GM18507 (cell line): Measurements from ENCODE around the gene XXYLT1.

Experiments used
- DNase-seq: peaks from one replicate; pipeline ENCODE4 v3.0.0; 2011; ENCODE audit warnings: low read depth; ENCODE audit not compliant: insufficient read length; ENCODE audit errors: extremely low spot score
- FAIRE-seq: peaks from 2 replicates; lab custom pipeline; 2011; peaks lifted over from hg19 to GRCh38; lab: Jason Lieb, UNC

Gene XXYLT1

DNA sequence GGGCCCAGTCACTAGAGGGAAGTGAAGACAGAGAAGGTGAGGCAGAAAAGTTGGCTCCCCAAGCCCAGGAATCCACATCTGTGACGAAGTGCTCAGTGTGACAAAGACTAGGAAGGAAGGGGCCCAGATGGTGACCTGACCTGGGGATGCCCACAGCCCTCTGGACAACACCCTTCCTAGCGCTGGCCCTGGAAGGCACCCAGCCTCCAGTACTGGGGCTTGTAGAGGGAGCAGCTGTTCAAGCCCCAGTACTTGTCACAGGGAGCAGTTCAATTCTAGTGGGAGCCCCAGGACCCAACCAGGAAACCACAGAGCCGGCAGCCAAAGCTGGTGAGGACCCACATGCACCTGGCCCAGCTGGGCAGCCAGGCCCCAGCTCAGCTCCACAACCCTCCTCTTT is 190.8 kb downstream of the XXYLT1 start:
- FAIRE-seq, result no peak
- DNase-seq, result no peak

DNA sequence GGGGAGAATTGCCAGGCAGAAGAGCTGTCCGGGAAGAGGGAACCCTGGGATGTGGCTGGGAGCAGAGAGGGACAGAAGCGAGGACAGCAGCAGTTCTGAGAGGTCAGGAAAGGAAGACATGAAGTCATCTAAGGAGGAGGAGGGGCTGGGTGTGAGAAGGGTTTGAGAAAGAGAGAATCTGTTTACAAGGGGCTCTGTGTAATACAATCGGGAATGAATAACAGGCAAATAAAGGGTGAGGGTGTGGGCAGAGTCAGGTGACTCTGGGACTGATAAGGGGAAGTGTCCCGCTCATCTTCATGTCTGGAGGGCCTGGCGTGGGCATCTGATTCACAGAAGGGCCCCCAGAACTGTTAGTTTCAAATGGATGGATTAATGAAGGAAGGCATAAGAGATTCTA is 191.3 kb downstream of the XXYLT1 start:
- FAIRE-seq, result no peak

DNA sequence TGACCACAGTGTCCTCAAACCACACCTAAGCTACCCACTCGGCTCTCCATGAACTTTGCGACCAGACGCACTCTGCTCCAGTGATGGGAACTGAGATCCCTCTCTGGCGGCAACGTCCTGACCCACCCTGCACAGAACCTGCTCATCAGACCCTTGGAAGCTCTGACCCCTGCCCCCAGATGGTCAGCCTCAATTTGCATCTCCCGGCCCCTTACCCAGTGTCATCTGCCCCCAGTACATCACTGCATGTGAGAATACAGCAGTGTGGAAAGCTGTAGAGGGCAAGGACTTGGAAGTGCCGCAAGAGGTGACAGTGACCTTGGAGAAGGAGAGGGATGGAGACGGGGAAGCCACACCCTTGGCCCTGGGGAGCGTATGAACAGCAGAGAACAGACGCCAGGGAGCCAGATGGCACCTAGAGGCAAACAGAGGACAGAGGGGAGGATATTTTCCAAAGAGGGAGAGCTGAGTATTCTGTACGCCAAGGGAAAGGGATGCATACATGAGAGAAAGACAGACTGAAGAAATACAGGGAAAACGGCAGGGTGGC is 192.0 kb downstream of the XXYLT1 start:
- no peak for DNase-seq
- FAIRE-seq, result no peak

More for the DNA sequence above, 191.3 kb downstream of the XXYLT1 start:
- DNase-seq, result no peak

DNA sequence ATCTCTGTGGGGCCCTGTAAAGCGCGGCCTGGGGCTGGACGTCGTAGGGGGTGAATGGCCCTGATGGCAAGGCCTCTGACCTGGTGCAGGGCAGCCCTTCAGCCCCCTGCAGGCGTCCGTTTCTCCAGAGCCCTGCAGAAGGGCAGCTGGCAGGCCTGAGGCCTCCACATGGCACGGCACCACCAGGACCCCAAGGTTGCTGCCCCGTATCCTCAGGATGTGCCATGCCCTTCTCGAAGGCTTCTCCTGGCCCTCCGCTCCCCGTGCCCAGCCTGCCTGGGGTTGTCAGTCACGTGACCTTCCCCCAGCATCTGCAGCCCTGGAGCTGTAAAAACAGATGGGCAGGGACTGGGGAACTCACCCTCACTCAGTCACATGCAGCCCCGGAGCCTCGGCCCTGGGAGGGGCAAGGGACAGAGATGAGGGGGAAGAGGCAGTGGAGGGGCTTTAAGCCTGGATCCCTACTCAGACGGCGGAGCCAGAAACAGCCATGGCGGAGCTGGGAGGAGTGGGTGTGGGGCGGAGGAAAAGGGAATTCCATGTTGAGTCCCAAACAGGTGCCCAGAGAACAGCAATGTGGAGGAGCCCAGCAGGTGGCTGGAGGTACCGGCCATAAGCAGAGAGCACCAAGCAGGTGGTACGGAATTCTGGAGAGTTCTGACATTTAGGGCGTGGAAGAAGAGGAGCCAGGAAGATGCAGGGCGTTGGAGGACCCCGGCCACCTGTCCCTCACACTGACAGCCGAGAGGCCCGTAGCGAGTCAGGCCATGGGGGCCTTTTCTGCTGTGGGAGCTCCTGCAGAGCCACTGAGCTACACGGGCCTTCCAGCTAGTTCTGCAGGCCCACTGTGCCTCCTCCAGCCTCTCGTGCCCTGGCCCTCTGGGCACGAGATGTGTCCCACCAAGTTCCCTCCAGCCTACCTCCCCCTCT is 193.1 kb downstream of the XXYLT1 start:
- DNase-seq, result no peak
- FAIRE-seq, result no peak

DNA sequence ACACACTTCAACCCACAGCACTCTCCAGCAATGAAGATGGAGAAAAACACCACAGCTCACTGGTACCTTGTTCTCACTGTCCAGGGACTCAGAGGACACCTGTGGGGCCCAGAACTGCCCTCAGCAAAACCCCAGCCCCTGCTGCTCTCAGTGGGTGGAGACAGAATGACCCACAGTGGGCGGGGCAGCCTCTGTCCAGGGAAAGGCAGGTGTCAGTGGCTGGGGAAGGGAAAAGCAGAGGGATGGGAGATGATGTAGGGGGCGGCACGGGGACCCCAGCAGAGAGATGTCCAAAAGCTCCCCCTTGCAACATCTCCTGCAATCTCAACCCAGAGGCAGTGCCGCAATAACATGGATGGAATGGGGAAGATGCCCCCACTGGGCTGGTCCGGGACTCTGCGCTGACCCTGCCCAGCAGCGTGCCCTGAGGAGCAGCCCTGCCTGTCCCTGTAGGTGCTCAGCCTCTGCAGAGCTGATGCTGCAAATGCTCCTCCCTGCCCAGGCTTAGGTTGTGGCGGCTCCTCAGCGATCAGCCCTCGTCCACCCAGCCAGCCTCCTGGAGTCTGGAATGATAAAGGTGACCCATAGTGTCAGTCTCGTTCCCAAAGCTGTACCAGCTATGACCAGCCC is 193.9 kb downstream of the XXYLT1 start:
- no peak for FAIRE-seq

DNA sequence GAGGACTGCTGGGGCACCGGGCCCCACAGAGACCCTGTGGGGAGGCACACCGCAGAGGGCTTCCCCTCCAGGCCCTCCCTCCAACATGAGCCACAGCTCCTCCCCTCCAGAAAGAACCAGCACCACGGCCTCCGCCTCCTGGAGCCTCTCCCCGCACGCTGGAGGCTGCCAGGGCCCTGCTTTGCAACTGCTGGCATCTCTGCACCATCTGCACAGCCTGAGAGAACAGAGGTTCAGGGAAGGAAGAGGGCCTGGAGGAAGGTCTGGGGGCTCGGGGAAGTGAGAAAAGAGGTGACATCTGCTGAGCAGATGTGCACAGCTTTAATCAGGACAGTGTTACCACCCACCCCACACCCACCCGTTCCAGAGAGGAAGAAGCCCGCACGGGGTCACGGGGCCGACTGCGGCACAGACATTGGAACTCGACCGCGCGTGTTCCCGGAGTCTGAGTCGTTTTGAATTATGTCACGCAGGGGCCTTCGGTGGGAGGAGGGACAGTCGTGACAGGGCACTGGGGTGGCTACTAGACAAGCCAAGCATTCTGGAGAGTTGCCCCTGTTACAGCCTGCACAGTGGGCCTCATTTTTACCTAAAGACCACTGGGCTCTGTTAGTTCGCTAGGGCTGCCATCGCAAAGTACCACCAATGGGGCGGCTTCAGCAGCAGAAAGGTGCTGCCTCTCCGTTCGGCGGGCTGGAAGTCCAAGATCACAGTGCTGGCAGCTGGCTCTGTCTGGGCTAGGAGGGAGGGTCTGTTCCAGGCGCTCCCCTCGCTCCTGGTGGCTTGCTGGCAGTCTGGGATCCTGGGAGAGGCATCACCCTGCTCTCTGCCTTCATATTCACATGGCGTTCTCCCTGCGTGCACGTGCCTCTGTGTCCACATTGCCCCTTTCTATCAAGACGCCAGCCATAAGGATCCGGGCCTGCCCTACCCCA is 194.8 kb downstream of the XXYLT1 start:
- no peak for DNase-seq
- no peak for FAIRE-seq

More for the DNA sequence above, 193.9 kb downstream of the XXYLT1 start:
- no peak for DNase-seq

DNA sequence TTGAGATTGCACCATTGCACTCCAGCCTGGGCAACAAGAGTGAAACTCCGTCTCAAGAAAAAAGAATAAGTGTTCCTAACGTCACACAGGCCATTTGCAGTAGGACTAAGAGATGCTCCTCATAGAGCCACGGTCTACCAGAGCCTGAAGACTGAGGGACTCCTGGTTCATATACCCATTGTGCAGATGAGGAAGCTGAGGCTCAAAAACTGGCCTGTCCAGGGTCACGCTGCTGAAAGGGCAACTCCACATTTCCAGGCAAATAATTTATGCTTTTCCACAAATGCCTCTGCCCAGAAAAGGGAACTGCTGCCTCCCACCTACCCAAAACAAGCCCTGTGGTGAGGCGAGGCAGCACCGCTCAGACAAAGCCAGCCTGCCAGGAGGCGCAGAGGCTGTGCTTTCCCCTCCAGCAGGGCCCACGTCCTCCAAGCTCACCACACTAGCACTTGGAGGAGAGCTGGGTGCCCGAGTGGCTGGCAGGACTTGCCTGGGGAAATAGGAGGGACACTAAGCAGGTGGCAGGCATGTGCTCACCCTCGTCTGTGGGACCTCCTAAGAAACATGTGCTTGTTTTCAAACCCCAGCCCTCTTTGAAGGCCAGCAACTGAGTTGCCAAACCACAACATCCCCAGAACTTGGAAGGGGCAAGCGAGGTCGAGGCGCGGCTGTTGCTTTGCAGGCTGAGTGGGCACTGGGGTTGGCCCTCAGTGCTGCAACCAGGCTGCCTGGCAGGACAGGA is 195.6 kb downstream of the XXYLT1 start:
- DNase-seq, result no peak
- FAIRE-seq, result no peak

DNA sequence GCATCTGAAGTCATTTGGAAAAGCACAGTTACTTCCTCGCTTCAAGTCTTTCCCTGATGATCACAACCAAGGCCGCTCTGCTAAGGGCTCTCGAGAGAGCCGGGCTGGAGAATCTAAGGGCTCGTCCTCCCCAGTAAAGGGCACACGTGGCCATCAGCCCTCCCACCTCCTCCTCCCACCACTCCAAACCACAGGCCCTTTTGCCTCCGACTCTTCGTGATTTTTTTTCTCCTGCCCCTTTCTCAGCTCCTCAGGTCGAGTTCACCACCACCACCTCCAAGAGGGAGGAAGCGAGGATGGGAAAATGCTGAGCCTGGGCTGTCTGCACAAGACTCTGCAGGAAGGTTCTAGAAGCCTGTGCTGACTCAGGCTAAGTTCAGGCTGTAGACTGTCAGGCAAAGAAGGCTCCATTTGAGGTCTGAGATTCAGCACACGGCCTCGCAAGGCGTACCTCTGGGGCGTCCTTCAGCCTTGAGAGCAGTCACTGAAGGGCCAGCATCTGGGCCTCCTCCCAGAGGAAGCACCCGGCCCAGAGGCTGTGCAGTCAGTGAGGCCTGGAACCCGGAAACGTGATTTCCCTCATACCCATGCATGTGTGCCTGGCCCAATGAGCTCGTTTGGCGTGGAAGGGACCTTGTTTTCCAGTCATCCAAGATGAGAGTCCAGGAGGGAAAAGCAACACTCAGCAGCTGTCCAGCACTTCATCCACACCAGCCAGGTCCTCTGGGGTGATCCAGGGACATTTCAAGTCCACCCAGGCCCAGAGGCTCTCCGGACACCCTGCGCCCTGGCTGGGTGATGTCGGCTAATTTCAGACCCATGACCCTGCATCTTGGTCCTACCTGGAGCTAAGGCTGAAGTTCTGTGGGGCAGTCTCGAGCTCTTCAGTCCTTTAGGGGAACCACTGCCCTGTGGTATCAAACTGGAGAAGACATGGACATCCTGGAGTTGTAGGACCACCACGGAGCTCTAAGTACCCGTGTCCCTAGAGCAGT is 196.8 kb downstream of the XXYLT1 start:
- FAIRE-seq, result no peak
- DNase-seq, result no peak

DNA sequence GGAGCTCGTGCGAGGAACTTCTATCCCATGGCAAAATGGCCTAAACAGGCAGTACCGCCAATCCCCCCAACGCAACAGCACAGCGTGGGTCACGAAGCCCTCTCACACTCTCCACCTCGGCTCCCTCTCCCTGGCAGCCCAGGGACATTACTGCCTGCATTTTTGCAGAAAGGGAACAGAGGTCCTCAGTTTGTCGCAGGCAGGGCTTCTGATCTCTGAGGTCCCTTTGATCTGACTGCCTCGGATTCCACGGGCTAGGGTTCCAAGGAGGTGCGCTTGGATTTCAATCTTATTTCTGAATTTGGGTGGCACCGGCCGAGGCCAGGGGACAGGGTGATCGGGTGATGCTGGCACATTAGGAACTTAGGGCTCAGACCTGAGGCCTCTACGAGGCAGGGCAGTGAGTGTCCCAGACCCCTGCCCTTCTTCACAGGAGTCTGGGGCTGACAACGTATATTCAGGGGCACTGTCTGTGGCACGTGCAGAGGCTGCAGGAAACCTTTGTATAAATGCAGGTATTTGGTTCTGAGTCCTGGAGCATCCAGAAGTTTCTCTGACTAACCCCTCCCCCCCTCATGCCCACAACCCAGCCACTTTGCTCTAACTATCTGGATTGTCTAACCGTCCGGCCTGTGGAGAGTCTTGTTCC is 197.9 kb downstream of the XXYLT1 start:
- DNase-seq, result no peak
- no peak for FAIRE-seq

DNA sequence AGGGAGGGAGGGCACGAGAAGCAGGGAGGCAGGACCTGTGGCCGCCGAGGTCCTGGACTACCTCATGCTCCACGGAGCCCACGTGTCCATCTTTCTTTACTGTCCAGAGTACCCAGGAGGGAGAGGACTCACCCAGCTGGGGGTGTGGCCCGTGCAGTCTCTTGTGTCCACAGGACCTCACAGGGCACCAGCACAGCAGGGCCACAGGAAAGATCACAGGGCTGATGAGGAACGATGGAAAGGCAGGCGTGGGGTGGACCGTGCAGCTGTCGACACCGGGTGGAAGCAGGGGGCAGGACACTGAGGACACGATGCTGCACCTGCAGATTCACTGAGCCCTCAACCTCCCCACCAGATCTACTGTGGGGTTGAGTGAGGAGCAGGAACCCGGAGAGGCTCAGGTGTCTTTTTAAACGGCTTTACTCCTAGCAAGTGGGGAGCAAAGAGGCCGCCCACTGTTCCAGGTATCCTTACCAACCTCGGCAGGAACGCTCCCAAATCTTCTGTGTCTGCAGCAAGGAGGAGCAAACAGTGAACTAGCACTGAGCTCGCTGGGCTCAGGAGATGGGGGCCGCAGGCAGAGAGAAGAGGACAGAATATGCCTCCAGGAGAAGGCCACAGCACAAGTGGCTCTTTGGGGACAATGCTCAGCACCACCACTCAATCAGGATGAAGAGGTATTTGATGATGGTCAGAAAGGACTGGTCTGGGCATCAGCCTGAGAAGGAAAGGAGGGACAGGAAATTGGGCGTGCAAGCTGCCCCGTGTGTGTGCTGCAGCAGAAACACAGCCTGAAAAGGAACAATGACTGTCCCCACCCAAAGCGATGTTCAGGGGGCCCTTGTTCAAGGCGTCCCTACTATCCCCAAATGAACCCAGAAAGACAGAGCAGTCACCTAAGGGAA is 198.8 kb downstream of the XXYLT1 start:
- DNase-seq (no peak), FAIRE-seq (no peak)

DNA sequence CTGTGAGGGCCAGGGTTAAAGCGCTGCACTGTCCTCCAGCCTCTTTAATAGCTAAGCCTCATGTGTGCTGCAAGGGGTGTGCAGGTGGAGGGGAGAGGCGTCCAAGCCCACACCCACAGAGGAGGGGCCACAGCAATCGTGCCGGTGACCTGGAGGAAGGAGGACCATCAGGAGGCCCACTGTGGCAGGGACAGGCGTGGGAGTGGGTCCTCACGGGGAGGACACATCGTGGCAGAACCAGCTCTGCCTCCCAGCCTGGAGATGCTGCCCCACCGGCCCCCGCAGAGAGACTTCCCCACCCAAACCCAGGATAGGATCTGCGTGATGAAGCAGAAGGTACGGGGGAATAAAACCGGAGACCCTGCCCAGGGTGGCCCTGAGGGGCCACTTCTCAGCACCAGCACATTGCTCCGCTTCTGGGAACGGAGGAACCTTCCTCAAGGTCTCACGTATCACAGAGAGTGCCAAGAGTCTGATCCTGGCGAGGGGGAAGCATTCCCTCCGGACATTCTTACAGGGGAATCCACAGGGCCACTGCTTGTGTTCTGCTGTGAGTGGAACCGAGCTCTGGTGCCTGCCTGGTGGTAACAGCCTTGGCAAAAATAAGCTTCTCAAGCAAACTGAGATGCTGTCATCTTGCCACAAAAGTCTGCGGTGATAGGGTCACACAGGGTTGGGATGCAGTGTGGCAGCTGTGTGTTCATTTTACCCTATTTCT is 199.8 kb downstream of the XXYLT1 start:
- FAIRE-seq, result no peak

DNA sequence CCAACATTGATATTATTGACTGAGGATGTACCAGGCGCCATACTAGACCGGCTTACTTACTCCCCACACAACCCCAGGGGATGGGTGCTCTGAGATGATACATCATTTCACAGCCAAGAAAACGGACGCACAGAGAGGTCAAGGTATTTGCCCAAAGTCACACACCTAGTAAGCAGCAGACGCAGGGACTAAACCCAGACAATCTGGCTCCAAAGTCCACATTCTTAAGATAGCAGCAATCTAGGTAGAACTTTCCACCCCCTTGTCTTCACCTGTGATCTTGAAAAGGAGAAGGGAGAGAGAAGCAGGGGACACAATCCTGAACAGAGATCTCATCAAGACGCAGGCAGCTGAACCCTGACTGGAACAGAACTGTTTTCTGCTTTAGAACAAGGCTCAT is 200.6 kb downstream of the XXYLT1 start:
- no peak for FAIRE-seq

More for the DNA sequence above, 199.8 kb downstream of the XXYLT1 start:
- no peak for DNase-seq

DNA sequence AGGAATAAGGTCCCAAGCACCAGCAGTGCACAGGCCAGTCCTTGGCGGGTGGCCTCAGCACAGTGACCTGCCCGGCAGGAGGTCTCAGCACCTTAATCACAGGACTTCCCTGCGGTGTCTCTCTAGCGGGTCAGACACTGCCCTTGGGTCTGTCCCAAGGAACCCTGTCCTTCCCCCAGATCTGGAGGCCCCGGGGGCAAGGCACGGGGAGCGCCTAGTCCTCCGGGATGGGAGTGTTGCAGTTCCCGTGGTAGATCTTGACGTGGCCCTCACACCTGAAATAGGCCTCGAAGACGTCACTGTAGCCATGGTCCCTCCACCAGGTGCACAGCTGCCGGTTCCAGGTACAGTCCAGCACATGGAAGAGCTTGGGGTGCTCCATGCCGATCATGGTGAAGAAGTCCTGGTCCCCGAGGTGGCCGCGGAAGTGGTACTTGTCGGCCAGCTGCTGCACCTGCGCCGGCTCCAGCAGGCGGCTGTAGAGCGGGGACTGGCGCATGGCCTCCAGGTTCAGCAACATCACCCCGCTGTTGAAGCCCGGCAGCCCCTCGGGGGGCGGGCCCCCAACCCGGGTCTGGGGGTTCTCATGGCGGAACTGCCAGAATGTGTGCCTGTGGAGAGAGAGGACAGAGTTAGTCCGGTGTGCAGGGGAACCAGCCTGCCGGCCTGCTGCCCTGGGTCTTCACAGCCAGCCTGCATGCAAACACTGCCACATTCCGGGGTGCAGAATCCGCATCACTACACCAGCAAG is 201.3 kb downstream of the XXYLT1 start:
- DNase-seq (no peak), FAIRE-seq (no peak)

More for the DNA sequence above, 200.6 kb downstream of the XXYLT1 start:
- no peak for DNase-seq

DNA sequence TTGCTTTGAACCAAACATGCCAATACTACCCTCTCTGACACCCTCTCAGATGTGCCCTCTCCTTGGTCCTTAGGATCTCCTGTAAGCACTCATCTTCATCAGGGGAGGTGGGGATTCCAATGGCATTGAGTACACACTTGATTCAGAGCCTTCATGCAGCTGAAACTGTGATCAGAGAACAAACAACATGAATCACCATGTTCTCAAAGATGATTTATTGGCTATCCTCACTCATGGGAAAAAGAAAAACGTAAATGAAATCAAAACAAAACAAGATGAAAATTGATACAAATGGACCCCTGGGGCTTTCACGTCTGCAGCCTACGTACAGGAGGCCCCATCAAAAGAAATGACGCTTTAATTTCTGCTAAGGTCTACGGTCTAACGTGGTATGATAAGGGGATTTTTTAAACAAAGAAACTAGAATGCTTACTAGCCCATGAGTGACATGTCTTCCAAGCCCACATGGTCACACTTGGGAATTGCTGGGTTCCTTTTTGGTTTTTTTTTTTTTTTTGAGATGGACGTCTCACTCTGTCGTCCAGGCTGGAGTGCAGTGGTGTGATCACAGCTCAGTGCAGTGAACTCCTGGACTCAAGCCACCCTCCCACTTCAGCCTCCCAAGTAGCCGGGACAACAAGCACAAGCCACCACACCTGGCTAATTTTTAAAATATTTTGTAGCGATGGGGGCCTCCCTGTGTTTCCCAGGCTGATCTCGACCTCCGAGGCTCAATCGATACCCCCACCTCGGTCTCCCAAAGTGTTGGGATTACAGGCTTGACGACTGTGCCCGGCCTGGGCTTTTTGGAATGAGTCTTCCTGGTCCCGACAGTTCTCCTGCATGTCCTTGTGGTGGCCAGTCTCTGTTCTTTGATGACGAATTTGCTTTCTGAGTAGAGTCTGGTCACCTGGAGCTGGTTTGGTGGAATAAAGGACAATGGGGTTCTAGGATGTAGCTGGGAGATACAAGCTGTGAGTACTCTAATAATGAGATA is 202.6 kb downstream of the XXYLT1 start:
- FAIRE-seq, result no peak

More for the DNA sequence above, 202.6 kb downstream of the XXYLT1 start:
- DNase-seq, result no peak
